Choroid plexus epithelial cell (primary cell): ENCODE measurements around the gene C5orf47.

ENCODE experiments used
- DNase-seq: peaks from one replicate; pipeline ENCODE4 v3.0.0-alpha.2; 2010; ENCODE audit warnings: low read depth
- H3K4me3 ChIP-seq: 2 replicates; pipeline ENCODE4 v1.5.1; 2011; ENCODE audit warnings: low read depth, mild to moderate bottlenecking, control low read depth, low read length, moderate library complexity
- TF ChIP-seq, protein P1 (sequence below): conservative IDR thresholded peaks from 2 replicates; pipeline ENCODE4 v1.5.1; 2011; ENCODE audit warnings: low read depth, mild to moderate bottlenecking, control low read depth, inconsistent platforms, low read length, moderate library complexity

C5orf47 gene

DNA sequence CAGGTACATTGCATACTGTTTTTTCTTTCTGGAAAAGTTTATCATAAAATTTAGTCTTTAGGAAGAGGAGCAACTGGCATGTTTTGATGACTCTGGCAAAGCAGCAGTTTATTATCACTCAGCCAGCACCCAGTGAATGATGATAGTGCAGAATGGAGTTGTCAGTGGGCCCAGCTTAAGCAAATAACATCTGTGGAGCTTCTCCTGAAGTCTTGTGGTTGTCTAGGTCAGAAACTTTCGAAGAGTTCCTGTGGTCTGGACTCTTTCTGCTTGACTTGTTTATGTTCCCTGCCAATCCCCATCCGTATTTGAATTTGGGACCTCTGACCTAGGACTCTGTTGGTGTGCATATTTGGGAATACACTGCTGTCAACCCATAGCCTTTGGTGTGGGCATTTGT lies 38.1 kb upstream of the C5orf47 start:
- H3K4me3 ChIP-seq: no peak overlapping the region
- TF ChIP-seq, protein P1, sequence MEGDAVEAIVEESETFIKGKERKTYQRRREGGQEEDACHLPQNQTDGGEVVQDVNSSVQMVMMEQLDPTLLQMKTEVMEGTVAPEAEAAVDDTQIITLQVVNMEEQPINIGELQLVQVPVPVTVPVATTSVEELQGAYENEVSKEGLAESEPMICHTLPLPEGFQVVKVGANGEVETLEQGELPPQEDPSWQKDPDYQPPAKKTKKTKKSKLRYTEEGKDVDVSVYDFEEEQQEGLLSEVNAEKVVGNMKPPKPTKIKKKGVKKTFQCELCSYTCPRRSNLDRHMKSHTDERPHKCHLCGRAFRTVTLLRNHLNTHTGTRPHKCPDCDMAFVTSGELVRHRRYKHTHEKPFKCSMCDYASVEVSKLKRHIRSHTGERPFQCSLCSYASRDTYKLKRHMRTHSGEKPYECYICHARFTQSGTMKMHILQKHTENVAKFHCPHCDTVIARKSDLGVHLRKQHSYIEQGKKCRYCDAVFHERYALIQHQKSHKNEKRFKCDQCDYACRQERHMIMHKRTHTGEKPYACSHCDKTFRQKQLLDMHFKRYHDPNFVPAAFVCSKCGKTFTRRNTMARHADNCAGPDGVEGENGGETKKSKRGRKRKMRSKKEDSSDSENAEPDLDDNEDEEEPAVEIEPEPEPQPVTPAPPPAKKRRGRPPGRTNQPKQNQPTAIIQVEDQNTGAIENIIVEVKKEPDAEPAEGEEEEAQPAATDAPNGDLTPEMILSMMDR: no peak

DNA sequence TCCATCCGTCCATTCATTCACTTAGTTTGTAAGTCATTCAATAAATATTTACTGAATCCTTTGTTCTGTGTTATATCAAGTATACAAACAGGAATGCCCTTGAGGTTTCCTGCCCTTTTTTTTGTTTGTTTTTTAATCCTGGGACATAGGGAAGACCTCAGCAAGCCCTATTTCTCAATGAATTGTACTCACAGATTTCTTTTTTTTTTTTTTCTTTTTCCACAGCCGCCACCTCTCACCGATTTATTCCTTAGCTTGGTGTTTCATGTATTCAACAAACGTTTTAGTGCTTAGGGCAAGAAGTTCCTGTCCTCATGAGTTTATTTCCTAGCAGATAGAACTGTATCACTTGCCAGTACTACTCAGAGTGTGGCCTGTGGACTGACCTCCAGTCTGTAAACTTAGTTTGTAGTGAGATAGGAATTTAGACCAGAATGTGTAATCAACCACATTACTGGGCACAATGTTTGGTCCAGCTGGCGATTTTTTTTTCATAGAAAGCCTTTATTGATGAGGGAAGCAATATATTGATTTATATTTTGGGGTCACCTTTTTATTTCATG lies 35.4 kb upstream of the C5orf47 start:
- no peak overlapping the region for H3K4me3 ChIP-seq
- DNase-seq: peak; percentile 68
- TF ChIP-seq, protein P1: no peak

More for the DNA sequence above, 38.1 kb upstream of the C5orf47 start:
- DNase-seq: peak; percentile 79

DNA sequence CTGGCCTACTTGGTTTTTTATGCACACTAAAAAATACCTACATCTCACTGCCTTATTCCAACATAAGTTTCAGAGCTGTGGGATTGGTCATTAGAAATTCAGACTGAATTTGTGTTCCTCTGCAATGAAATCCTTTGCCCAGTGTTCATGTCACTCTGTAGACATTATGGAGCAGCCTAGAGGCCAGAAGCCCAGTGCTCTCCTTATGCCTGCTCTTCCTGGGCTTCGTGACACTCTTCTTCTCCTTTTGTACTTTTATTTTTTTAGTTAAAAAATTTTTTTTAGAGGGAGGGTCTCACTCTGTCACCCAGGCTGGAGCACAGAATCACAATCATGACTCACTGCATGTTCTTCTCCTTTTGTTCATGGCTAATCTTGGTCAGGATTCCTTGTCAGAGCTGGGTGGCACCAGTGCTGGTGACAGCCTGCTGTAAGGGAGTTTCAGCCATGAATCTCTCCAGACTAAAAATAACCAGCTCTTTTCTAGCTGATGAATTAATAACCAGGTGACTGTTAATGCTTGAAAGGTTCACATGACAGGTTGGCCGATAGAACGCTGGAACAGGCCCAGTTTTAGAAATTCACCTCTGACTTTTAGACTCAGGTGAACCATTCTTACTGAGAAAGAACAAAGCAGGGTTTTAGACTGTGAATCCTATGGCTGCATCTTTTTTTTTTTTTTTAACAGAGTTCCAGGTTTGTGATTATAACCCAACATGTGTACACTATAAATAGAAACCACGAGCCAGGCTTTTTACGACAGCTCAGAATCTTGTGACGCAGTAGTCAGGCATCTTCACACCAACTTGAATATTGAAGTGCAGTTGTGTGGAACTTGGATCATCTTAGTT lies 34.1 kb upstream of the C5orf47 start:
- DNase-seq: peak; percentile 80
- H3K4me3 ChIP-seq: no peak overlapping the region

DNA sequence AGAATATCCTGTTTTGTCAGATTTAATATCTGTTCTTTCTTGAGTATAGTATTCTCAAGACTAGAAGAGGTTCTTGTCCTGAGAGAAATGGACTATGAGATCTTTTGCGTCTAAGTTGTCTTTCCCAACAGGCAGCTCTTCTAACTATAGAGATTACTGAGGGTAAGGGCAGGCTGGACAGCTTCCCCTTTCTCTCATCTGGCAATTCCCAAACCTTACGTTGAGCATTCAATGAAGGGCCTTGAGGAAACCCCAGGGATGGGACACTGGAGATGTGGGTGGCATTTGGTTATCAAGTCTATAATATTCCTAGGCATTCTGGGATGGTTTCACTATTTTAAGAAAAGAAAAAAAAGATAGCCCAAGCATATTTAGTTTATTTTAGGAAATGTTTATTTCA lies 28.0 kb upstream of the C5orf47 start:
- TF ChIP-seq, protein P1: no peak
- H3K4me3 ChIP-seq: no peak overlapping the region
- DNase-seq: no peak

More for the DNA sequence above, 34.1 kb upstream of the C5orf47 start:
- TF ChIP-seq, protein P1: no peak

DNA sequence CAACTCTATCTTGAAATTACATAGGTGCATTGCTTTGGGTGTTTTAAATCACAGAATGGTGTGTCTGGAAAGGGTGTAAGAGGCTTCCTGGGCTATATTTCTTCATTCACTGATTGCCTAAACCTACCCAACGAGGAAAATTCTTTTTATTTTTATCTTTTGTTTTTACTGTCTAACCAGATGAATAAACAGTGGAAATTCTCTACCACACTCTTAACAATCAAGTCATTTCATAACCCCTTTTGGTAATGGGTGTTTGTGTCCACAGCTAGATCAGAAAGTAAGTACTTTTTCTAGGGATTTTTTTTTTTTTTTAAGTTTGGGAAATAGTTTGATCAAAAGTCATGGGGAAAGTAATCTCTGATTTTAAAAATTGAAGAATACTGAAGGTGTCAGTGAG lies 27.6 kb upstream of the C5orf47 start:
- no peak overlapping the region for H3K4me3 ChIP-seq
- DNase-seq: no peak
- TF ChIP-seq, protein P1: no peak

DNA sequence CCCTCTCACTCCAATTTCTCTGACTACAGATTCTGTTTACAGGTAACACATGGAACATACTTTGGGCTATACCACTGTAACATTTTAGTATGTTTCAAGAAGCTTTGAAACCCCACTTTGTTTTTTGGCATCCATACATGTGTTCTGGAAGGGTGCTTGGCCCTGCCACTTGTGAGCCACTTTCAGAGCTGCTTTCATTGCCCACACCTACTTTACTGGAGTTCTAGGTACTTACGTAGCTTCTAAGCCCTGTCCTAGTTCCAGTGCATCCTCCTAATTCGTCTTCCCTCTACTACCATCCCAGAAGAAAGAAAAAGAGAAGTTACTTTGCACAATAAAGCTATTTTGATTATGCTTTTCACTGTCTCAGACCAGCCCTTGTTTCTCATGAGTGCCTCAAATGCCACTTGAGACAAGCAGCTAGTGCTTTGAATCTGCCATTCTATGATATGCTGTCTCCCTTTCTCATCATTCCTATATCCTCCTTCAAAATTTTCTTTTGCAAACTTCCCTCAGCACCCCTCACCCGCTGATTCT lies 26.5 kb upstream of the C5orf47 start:
- no peak overlapping the region for H3K4me3 ChIP-seq

More for the DNA sequence above, 26.5 kb upstream of the C5orf47 start:
- TF ChIP-seq, protein P1: no peak
- no peak for DNase-seq
